Upper lobe of right lung (tissue), 1 donor: ENCODE data around the gene ATP4B. TPM values are rescaled to one million over a fixed set of nuclear protein-coding genes. Genes with fewer than 3 reads are reported as not detected.

ENCODE experiments used
- ATAC-seq: fragments of 200-7000 bp; cut with Tn5 transposase; one replicate; pipeline ENCODE4 v1.9.1; 2020; ENCODE audit warnings: mild to moderate bottlenecking, moderate library complexity
- DNase-seq: peaks from one replicate; pipeline ENCODE4 v3.0.0-alpha.2; 2020
- H3K27ac ChIP-seq: fragments of 200-600 bp; one replicate; pipeline ENCODE4 v1.8.0; 2022
- H3K27me3 ChIP-seq: fragments of 200-600 bp; one replicate; pipeline ENCODE4 v1.8.0; 2022; ENCODE audit warnings: mild to moderate bottlenecking
- H3K36me3 ChIP-seq: fragments of 200-600 bp; one replicate; pipeline ENCODE4 v1.8.0; 2022
- H3K4me1 ChIP-seq: fragments of 200-600 bp; one replicate; pipeline ENCODE4 v1.8.0; 2022
- H3K4me3 ChIP-seq: fragments of 200-600 bp; one replicate; pipeline ENCODE4 v1.8.0; 2022; ENCODE audit warnings: mild to moderate bottlenecking
- H3K9me3 ChIP-seq: fragments of 200-600 bp; one replicate; pipeline ENCODE4 v1.8.0; 2022
- intact Hi-C: fragments of 100-400 bp; cut with DNase I; formaldehyde crosslinking; loops from one replicate; pipeline ENCODE4 v1.11.0; 2022
- total RNA-seq: library from RNA; stranded (reverse); fragmentation: NEBNext Ultra II Directional; extraction: Animal tissue kit (Norgen Biotek cat#: 25700); gene quantifications from one replicate; pipeline ENCODE4 v1.2.1, GENCODE V29; 2021
- TF ChIP-seq, protein P1 (sequence below): fragments of 200-600 bp; IDR thresholded peaks from one replicate; pipeline ENCODE4 v1.8.0; 2022; ENCODE audit warnings: antibody characterized with exemption
- donor health status: DM: no; HTN: yes; CAD: no; lungs with severe emphysema.

ATP4B gene
- total RNA-seq, 1 donor from 2014 or later: not detected

DNA sequence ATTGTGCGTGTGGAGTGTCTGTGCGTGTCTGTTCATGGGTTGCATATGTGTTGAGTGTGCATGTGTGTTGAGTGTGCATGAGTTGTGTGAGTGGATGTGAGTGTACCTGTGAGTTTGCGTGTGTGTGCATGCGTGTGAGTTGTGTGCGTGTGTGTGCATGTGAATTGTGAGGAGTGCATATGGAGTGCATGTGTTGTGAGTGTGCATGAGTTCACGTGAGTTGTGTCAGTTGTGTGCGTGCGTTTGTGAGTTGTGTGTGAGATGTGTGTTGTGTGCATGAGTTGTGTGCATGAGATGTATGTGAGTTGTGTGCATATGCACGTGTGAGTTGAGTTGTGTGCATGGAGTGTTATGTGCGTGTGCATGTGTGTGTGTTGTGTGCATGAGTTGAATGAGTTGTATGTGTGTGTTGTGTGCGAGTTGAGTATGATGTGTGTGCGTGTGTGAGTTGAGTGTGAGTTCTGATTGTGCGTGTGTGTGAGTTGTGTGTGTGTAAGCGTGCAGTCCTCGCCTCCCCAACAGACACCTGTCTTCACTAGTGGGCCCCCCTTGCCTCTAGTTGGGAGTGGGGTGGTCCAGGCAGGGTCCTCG lies 44.1 kb downstream of the ATP4B start:
- Histone ChIP-seq H3K4me3 (no peak overlapping the region), H3K27ac (no peak overlapping the region), H3K36me3 (peaks cover 8% of the 10 kb centered on the region), H3K4me1 (no peaks in the 10 kb centered on the region), H3K9me3 (no peaks in the 10 kb centered on the region), H3K27me3 (no peaks in the 10 kb centered on the region)
- intact Hi-C loops: no loop called here
- ATAC-seq (no peak), DNase-seq (no peak)
- TF ChIP-seq, protein P1, sequence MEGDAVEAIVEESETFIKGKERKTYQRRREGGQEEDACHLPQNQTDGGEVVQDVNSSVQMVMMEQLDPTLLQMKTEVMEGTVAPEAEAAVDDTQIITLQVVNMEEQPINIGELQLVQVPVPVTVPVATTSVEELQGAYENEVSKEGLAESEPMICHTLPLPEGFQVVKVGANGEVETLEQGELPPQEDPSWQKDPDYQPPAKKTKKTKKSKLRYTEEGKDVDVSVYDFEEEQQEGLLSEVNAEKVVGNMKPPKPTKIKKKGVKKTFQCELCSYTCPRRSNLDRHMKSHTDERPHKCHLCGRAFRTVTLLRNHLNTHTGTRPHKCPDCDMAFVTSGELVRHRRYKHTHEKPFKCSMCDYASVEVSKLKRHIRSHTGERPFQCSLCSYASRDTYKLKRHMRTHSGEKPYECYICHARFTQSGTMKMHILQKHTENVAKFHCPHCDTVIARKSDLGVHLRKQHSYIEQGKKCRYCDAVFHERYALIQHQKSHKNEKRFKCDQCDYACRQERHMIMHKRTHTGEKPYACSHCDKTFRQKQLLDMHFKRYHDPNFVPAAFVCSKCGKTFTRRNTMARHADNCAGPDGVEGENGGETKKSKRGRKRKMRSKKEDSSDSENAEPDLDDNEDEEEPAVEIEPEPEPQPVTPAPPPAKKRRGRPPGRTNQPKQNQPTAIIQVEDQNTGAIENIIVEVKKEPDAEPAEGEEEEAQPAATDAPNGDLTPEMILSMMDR: no peak

DNA sequence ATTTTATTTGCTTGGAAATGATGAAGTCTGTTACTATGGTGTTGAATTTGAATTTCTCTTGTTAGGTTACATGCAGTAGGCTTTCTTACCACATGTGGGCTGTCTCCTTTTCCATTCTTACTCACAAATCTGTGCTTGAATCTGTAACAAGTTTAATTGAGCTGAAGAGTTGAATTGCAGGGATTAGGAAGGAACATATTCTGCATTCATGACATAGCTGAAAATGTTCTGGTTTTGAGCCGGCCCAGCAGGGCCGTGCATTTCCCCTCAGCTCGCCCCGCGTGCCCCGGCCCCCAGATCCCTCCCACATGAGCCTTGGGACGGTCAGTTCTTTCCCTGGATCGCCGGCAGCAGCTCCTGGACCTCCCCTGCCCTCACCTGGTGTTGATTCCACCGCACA lies 45.4 kb downstream of the ATP4B start:
- no peak overlapping the region for H3K27ac ChIP-seq
- intact Hi-C loops: no loop called here
- TF ChIP-seq, protein P1: no peak
- no peaks in the 10 kb centered on the region for H3K4me1 ChIP-seq
- no peaks in the 10 kb centered on the region for H3K9me3 ChIP-seq
- DNase-seq (no peak), ATAC-seq (no peak)
- no peak overlapping the region for H3K4me3 ChIP-seq
- peaks cover 8% of the 10 kb centered on the region for H3K36me3 ChIP-seq
- H3K27me3 ChIP-seq: no peaks in the 10 kb centered on the region

DNA sequence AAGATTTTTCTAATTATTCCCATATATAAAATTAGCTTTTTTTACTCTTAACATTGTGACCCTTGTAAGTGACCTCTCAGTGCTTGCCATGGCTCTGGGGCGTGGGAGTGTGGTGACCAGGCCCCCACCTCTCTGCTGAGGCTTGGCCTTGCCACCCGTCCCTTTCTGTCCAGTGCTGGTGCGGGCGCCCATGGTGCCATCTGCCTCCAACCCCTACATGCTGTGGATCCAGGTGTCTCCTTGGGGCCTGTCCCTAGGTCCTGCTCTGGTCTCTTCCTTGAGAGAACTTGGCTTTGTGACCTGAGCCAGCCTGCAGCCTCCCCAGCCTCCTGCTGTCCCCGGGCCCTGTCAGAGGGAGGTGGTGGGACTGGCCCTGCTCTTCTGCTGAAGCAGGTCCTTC lies 46.0 kb downstream of the ATP4B start:
- Histone ChIP-seq H3K27me3 (no peaks in the 10 kb centered on the region), H3K4me1 (no peaks in the 10 kb centered on the region), H3K36me3 (peaks cover 8% of the 10 kb centered on the region), H3K4me3 (no peak overlapping the region), H3K9me3 (no peaks in the 10 kb centered on the region), H3K27ac (no peak overlapping the region)
- DNase-seq: no peak
- TF ChIP-seq, protein P1: no peak
- no peak for ATAC-seq
- intact Hi-C loops: no loop called here

DNA sequence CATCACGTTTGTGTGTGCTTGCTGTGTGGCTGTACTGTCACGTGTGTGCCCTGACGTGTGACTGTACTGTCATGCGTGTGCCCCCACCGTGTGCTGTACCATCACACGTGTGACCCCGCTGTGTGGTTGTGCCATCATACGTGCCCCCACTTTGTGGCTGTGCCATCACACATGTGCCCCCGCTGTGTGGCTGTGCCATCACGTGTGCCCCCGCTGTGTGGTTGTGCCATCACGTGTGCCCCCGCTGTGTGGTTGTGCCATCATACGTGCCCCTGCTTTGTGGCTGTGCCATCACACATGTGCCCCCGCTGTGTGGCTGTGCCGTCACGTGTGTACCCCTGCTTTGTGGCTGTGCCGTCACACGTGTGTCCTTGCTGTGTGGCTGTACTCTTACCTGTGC lies 47.7 kb downstream of the ATP4B start:
- Histone ChIP-seq H3K27me3 (no peaks in the 10 kb centered on the region), H3K4me3 (no peak overlapping the region), H3K27ac (no peak overlapping the region), H3K36me3 (peaks cover 8% of the 10 kb centered on the region), H3K4me1 (no peaks in the 10 kb centered on the region), H3K9me3 (no peaks in the 10 kb centered on the region)
- TF ChIP-seq, protein P1: no peak
- no peak for DNase-seq
- intact Hi-C loops: no loop called here
- no peak for ATAC-seq

DNA sequence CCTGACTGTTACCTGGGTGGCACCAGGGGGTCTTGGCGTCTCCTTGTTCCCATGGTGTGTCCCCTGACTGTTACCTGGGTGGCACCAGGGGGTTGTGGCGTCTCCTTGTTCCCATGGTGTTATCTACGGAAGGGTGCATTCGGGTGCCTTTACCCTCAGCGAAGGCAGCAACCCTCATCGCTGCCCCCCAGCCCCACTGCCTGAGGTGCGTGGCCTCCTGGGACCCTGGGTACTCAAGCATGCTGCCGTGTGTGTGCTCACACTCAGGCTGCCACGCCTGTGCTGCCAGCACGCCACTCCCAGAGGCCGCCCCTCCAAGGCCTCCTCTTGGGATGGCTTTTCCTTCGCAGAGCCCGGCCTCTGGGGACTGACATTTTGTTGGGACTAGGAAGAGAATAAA lies 48.4 kb downstream of the ATP4B start:
- Histone ChIP-seq H3K4me3 (no peak overlapping the region), H3K4me1 (no peaks in the 10 kb centered on the region), H3K9me3 (no peaks in the 10 kb centered on the region), H3K27ac (no peak overlapping the region), H3K36me3 (peaks cover 8% of the 10 kb centered on the region), H3K27me3 (no peaks in the 10 kb centered on the region)
- TF ChIP-seq, protein P1: no peak
- ATAC-seq (no peak), DNase-seq (no peak)
- intact Hi-C loops: no loop called here
